H9 (cell line): ENCODE measurements around the gene STAG2. TPM values are rescaled to one million over a fixed set of nuclear protein-coding genes. Genes with fewer than 3 reads are reported as not detected.

Experiments used
- DNase-seq: peaks from one replicate; pipeline ENCODE4 v3.0.0-alpha.2; 2017
- H2AFZ ChIP-seq: one replicate; pipeline ENCODE4 v1.6.1; 2013; ENCODE audit warnings: mild to moderate bottlenecking, low read length, control low read depth, moderate library complexity
- H2AK5ac ChIP-seq: 2 replicates; pipeline ENCODE4 v1.6.1; 2013; ENCODE audit warnings: low read length, control low read depth, mixed read lengths; ENCODE audit not compliant: insufficient read length
- H2BK120ac ChIP-seq: one replicate; pipeline ENCODE4 v1.6.1; 2013; ENCODE audit warnings: low read depth, mild to moderate bottlenecking, low read length, control low read depth, inconsistent platforms; ENCODE audit not compliant: poor library complexity, severe bottlenecking
- H2BK12ac ChIP-seq: 2 replicates; pipeline ENCODE4 v1.6.1; 2013; ENCODE audit warnings: low read length, control low read depth, mixed read lengths, low read depth; ENCODE audit not compliant: insufficient read length
- H2BK15ac ChIP-seq: 2 replicates; pipeline ENCODE4 v1.6.1; 2013; ENCODE audit warnings: low read depth, low read length, control low read depth
- H2BK20ac ChIP-seq: one replicate; pipeline ENCODE4 v1.6.1; 2013; ENCODE audit warnings: low read depth, mild to moderate bottlenecking, low read length, control low read depth, inconsistent platforms; ENCODE audit not compliant: poor library complexity, severe bottlenecking
- H2BK5ac ChIP-seq: 2 replicates; pipeline ENCODE4 v1.6.1; 2013; ENCODE audit warnings: low read length, control low read depth, mixed read lengths; ENCODE audit not compliant: insufficient read length
- H3K14ac ChIP-seq: 2 replicates; pipeline ENCODE4 v1.6.1; 2013; ENCODE audit warnings: low read length, control low read depth; ENCODE audit not compliant: insufficient read depth
- H3K18ac ChIP-seq: 2 replicates; pipeline ENCODE4 v1.6.1; 2013; ENCODE audit warnings: low read depth, mild to moderate bottlenecking, mixed read lengths, low read length, control low read depth; ENCODE audit not compliant: insufficient read length
- H3K23ac ChIP-seq: 2 replicates; pipeline ENCODE4 v1.6.1; 2013; ENCODE audit warnings: low read length, control low read depth, mixed read lengths, low read depth; ENCODE audit not compliant: insufficient read length
- H3K23me2 ChIP-seq: 2 replicates; pipeline ENCODE4 v1.6.1; 2013; ENCODE audit warnings: low read depth, mild to moderate bottlenecking, mixed read lengths, low read length, control low read depth; ENCODE audit not compliant: insufficient read length, poor library complexity, severe bottlenecking
- H3K27ac ChIP-seq: 2 replicates; pipeline ENCODE4 v1.5.1; 2013; ENCODE audit warnings: low read length, control low read depth, mixed read lengths, low read depth; ENCODE audit not compliant: insufficient read length
- H3K27me3 ChIP-seq: 2 replicates; pipeline ENCODE4 v1.6.1; 2013; ENCODE audit warnings: low read length, control low read depth, inconsistent platforms; ENCODE audit not compliant: insufficient read depth
- H3K4ac ChIP-seq: 2 replicates; pipeline ENCODE4 v1.6.1; 2013; ENCODE audit warnings: low read depth, mild to moderate bottlenecking, control low read depth, inconsistent platforms, low read length, moderate library complexity
- H3K4me1 ChIP-seq: 2 replicates; pipeline ENCODE4 v1.6.1; 2013; ENCODE audit warnings: low read length, control low read depth, inconsistent platforms; ENCODE audit not compliant: insufficient read depth
- H3K4me2 ChIP-seq: 2 replicates; pipeline ENCODE4 v1.6.1; 2013; ENCODE audit warnings: low read length, control low read depth, mixed read lengths; ENCODE audit not compliant: insufficient read length, insufficient read depth
- H3K56ac ChIP-seq: 2 replicates; pipeline ENCODE4 v1.6.1; 2013; ENCODE audit warnings: low read depth, mild to moderate bottlenecking, mixed read lengths, low read length, control low read depth; ENCODE audit not compliant: insufficient read length
- H3K79me1 ChIP-seq: 2 replicates; pipeline ENCODE4 v1.6.1; 2013; ENCODE audit warnings: low read depth, mild to moderate bottlenecking, moderate library complexity, low read length, control low read depth, inconsistent platforms; ENCODE audit not compliant: insufficient read depth, poor library complexity, severe bottlenecking
- H3K79me2 ChIP-seq: 2 replicates; pipeline ENCODE4 v1.6.1; 2013; ENCODE audit warnings: low read length, control low read depth, inconsistent platforms; ENCODE audit not compliant: insufficient read depth
- H3K9ac ChIP-seq: 2 replicates; pipeline ENCODE4 v1.6.1; 2013; ENCODE audit warnings: low read length, control low read depth, mixed read lengths; ENCODE audit not compliant: insufficient read length; ENCODE audit errors: extremely low read depth
- H3K9me3 ChIP-seq: one replicate; pipeline ENCODE4 v1.6.1; 2013; ENCODE audit warnings: low read depth, low read length, inconsistent platforms; ENCODE audit not compliant: control insufficient read depth
- H3T11ph ChIP-seq: one replicate; pipeline ENCODE4 v1.6.1; 2013; ENCODE audit warnings: mild to moderate bottlenecking, low read length, control low read depth, inconsistent platforms
- H4K20me1 ChIP-seq: one replicate; pipeline ENCODE4 v1.6.1; 2013; ENCODE audit not compliant: control insufficient read depth, insufficient read length, insufficient read depth
- H4K5ac ChIP-seq: 2 replicates; pipeline ENCODE4 v1.6.1; 2013; ENCODE audit warnings: low read depth, mild to moderate bottlenecking, mixed read lengths, low read length, control low read depth; ENCODE audit not compliant: insufficient read length
- H4K8ac ChIP-seq: replicated peaks from 2 replicates; pipeline ENCODE4 v1.6.1; 2013; ENCODE audit warnings: low read length, control low read depth, mixed read lengths, low read depth; ENCODE audit not compliant: insufficient read length
- H4K91ac ChIP-seq: 2 replicates; pipeline ENCODE4 v1.6.1; 2013; ENCODE audit warnings: low read depth, mild to moderate bottlenecking, moderate library complexity, mixed read lengths, low read length, control low read depth; ENCODE audit not compliant: insufficient read length
- H3K27ac Mint-ChIP-seq, 3 experiments: 2 replicates in 2 of 3; 3 replicates in 1 of 3; pipeline ENCODE4 v1.8.0; 2020 to 2021; ENCODE audit warnings: mixed read lengths in 3 of 3, mild to moderate bottlenecking in 1 of 3, moderate library complexity in 1 of 3
- H3K27me3 Mint-ChIP-seq: 2 replicates; pipeline ENCODE4 v1.8.0; 2021; ENCODE audit warnings: low read depth, mild to moderate bottlenecking, moderate library complexity, mixed read lengths
- H3K36me3 Mint-ChIP-seq, 3 experiments: 2 replicates in 2 of 3; 3 replicates in 1 of 3; pipeline ENCODE4 v1.8.0; 2020 to 2021; ENCODE audit warnings: low read depth in 3 of 3, mixed read lengths in 3 of 3; ENCODE audit not compliant: insufficient read depth in 1 of 3
- H3K4me1 Mint-ChIP-seq, 2 experiments: 2 replicates each; pipeline ENCODE4 v1.8.0; 2020; ENCODE audit warnings: mixed read lengths in 2 of 2
- H3K4me3 Mint-ChIP-seq, 2 experiments: 2 replicates in 1 of 2; 3 replicates in 1 of 2; pipeline ENCODE4 v1.8.0; 2020 to 2021; ENCODE audit warnings: mild to moderate bottlenecking in 2 of 2, mixed read lengths in 2 of 2, moderate library complexity in 1 of 2
- H3K9me3 Mint-ChIP-seq, 2 experiments: 2 replicates in 1 of 2; 3 replicates in 1 of 2; pipeline ENCODE4 v1.8.0; 2020; ENCODE audit warnings: mild to moderate bottlenecking in 2 of 2, mixed read lengths in 2 of 2, moderate library complexity in 1 of 2
- total RNA-seq: library from RNA; stranded (reverse); gene quantifications from 2 replicates; pipeline ENCODE4 v1.2.1, GENCODE V29; 2021
- TF ChIP-seq, protein P1 (sequence below): fragments of 200-600 bp; sonication (generic); conservative IDR thresholded peaks from 3 replicates; pipeline ENCODE4 v1.8.0; 2021; ENCODE audit warnings: antibody characterized with exemption, mild to moderate bottlenecking

Gene STAG2
- total RNA-seq, 1 experiment from 2014 or later, result 81.6 TPM

DNA sequence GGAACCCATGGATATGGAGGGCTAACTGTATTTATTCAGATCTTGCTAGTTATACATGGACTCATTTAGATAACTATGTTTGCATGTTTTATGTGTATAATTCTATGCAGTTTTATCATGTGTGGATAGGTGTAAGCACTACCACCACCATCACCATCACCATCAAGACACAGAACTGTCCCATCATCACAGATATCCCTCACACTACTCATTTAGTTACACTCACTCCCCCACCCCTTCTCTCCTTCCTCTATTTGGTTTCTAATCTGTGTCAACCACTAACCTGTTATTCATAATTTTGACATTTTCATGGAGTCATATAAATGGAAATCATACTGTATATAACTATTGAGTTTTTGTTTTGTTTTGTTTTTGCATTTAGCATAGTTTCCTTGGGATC is 43.7 kb downstream of the STAG2 start:
- Histone ChIP-seq H3K4me2 (no peak overlapping the region), H3K23ac (no peak overlapping the region), H2AK5ac (no peak overlapping the region), H3K56ac (no peak overlapping the region), H3K14ac (no peak overlapping the region), H4K20me1 (no peaks in the 10 kb centered on the region), H3K79me2 (peaks cover 23% of the 10 kb centered on the region; the same call in 1 of the 2 replicates), H2BK15ac (no peak overlapping the region), H3T11ph (no peak overlapping the region), H4K8ac (no peak overlapping the region), H2BK12ac (no peak overlapping the region), H3K27me3 (no peaks in the 10 kb centered on the region), H3K18ac (no peak overlapping the region), H3K27ac (no peak overlapping the region), H3K4me1 (no peaks in the 10 kb centered on the region), H4K91ac (no peak overlapping the region), H3K9me3 (peaks cover 23% of the 10 kb centered on the region), H2BK120ac (no peak overlapping the region), H2BK5ac (no peak overlapping the region), H3K23me2 (no peaks in the 10 kb centered on the region), H2AFZ (no peak overlapping the region), H2BK20ac (no peak overlapping the region), H3K9ac (no peak overlapping the region), H4K5ac (no peak overlapping the region), H3K79me1 (no peaks in the 10 kb centered on the region), H3K4ac (no peak overlapping the region)
- H3K27ac Mint-ChIP-seq, result no peak overlapping the region
- peaks cover 9 to 44% of the 10 kb centered on the region in 2 experiments; a peak in 4 of 5 replicates for H3K9me3 Mint-ChIP-seq
- no peaks in the 10 kb centered on the region for H3K27me3 Mint-ChIP-seq
- DNase-seq, result no peak
- H3K36me3 Mint-ChIP-seq, result peaks cover 13 to 14% (median 13%) of the 10 kb centered on the region in 3 experiments; a peak in 6 of 7 replicates
- H3K4me1 Mint-ChIP-seq, result peaks cover 6 to 9% of the 10 kb centered on the region in 2 experiments; a peak in 2 of 4 replicates
- H3K4me3 Mint-ChIP-seq, result no peak overlapping the region
- TF ChIP-seq, protein P1, sequence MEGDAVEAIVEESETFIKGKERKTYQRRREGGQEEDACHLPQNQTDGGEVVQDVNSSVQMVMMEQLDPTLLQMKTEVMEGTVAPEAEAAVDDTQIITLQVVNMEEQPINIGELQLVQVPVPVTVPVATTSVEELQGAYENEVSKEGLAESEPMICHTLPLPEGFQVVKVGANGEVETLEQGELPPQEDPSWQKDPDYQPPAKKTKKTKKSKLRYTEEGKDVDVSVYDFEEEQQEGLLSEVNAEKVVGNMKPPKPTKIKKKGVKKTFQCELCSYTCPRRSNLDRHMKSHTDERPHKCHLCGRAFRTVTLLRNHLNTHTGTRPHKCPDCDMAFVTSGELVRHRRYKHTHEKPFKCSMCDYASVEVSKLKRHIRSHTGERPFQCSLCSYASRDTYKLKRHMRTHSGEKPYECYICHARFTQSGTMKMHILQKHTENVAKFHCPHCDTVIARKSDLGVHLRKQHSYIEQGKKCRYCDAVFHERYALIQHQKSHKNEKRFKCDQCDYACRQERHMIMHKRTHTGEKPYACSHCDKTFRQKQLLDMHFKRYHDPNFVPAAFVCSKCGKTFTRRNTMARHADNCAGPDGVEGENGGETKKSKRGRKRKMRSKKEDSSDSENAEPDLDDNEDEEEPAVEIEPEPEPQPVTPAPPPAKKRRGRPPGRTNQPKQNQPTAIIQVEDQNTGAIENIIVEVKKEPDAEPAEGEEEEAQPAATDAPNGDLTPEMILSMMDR, result no peak
